HCT116 (cell line): ENCODE measurements around the gene LIMA1. TPM values are rescaled to one million over a fixed set of nuclear protein-coding genes. Genes with fewer than 3 reads are reported as not detected.

Experiments
- ATAC-seq: fragments of 200-7000 bp; cut with Tn5 transposase; 2 replicates; pipeline ENCODE4 v1.9.1; 2020; ENCODE audit warnings: mild to moderate bottlenecking, moderate library complexity
- BruUV-seq: library from RNA; stranded (reverse); fragments of 400-500 nt; replicated peaks from 2 replicates; lab custom pipeline; 2021; lab: Mats Ljungman, UMichigan
- CTCF ChIA-PET: fragments of 300-600 bp; sonication (Branson Sonifier 250); formaldehyde crosslinking; loops from one replicate; lab custom pipeline; 2021; ENCODE audit warnings: antibody characterized with exemption; lab: Charles Lee
- POLR2A ChIA-PET: fragments of 300-600, 350-600 bp; sonication (Branson Sonifier 250); formaldehyde crosslinking; loops from one replicate; lab custom pipeline; 2021; ENCODE audit warnings: antibody characterized with exemption; lab: Charles Lee
- RAD21 ChIA-PET, 2 experiments: fragments of 300-600 bp; sonication (Branson Sonifier 250); formaldehyde crosslinking; loops; one replicate each; lab custom pipeline; 2023; ENCODE audit warnings: low total read pairs in 2 of 2; ENCODE audit not compliant: uncharacterized antibody in 2 of 2, unreplicated experiment in 2 of 2, low non-redundant PET in 1 of 2; lab: Charles Lee
- DNase-seq: peaks from one replicate; pipeline ENCODE4 v3.0.0-alpha.2; 2010; ENCODE audit warnings: low read depth, low spot score
- H2AFZ ChIP-seq: fragments of 200-600 bp; shearing (Covaris generic), sonication (generic); 2 replicates; pipeline ENCODE4 v1.6.1; 2017; ENCODE audit warnings: low read depth, mixed run types, mixed read lengths, antibody characterized with exemption, low read length; ENCODE audit not compliant: poor library complexity, severe bottlenecking
- H3K27ac ChIP-seq: 2 replicates; pipeline ENCODE4 v1.5.1; 2012; ENCODE audit warnings: low read depth, low read length
- H3K27me3 ChIP-seq: fragments of 200-600 bp; sonication (generic); 2 replicates; pipeline ENCODE4 v1.6.1; 2016; ENCODE audit warnings: mixed run types, low read length, mixed read lengths; ENCODE audit not compliant: insufficient read depth
- H3K36me3 ChIP-seq, 2 experiments: fragments of 200-500 bp in 1 of 2; fragments of 200-600 bp in 1 of 2; sonication (Bioruptor generic) in 1 of 2; sonication (generic) in 1 of 2; 2 replicates each; pipeline versions ENCODE4 v1.5.1 to v1.6.1; 2014 to 2016; ENCODE audit warnings: low read length in 2 of 2, inconsistent platforms in 1 of 2, mixed read lengths in 1 of 2, mixed run types in 1 of 2; ENCODE audit not compliant: insufficient read depth in 2 of 2, control insufficient read depth in 1 of 2
- H3K4me1 ChIP-seq, 2 experiments: fragments of 200-600 bp in 1 of 2; sonication (generic) in 1 of 2; 2 replicates each; pipeline versions ENCODE4 v1.5.1 to v1.6.1; 2012 to 2017; ENCODE audit warnings: low read length in 2 of 2, inconsistent platforms in 1 of 2, mild to moderate bottlenecking in 1 of 2, mixed read lengths in 1 of 2, mixed run types in 1 of 2, moderate library complexity in 1 of 2; ENCODE audit not compliant: insufficient read depth in 2 of 2, control insufficient read depth in 1 of 2
- H3K4me2 ChIP-seq: fragments of 200-600 bp; sonication (generic); 2 replicates; pipeline ENCODE4 v1.6.1; 2017; ENCODE audit warnings: mixed run types, low read length, mixed read lengths
- H3K4me3 ChIP-seq, 2 experiments: fragments of 200-600 bp in 1 of 2; sonication (generic) in 1 of 2; replicated peaks in 1 of 2; 2 replicates each; pipeline ENCODE4 v1.5.1; 2011 to 2016; ENCODE audit warnings: low read length in 2 of 2, control low read depth in 1 of 2, low read depth in 1 of 2, mild to moderate bottlenecking in 1 of 2, mixed read lengths in 1 of 2, mixed run types in 1 of 2
- H3K79me2 ChIP-seq: fragments of 200-600 bp; sonication (generic); 2 replicates; pipeline ENCODE4 v1.6.1; 2017; ENCODE audit warnings: mild to moderate bottlenecking, mixed run types, low read length, moderate library complexity, mixed read lengths; ENCODE audit not compliant: insufficient read depth
- H3K9ac ChIP-seq: fragments of 200-600 bp; sonication (generic); 2 replicates; pipeline ENCODE4 v1.6.1; 2016; ENCODE audit warnings: low read length, mixed read lengths
- H3K9me2 ChIP-seq: fragments of 200-600 bp; sonication (generic), shearing (Covaris generic); 2 replicates; pipeline ENCODE4 v1.6.1; 2017; ENCODE audit warnings: mixed run types, mild to moderate bottlenecking, moderate library complexity; ENCODE audit not compliant: insufficient read depth
- H3K9me3 ChIP-seq, 2 experiments: fragments of 200-500 bp in 1 of 2; fragments of 200-600 bp in 1 of 2; sonication (Bioruptor generic) in 1 of 2; sonication (generic) in 1 of 2; 2 replicates each; pipeline ENCODE4 v1.6.1; 2014 to 2017; ENCODE audit warnings: low read length in 2 of 2, mixed read lengths in 2 of 2, inconsistent platforms in 1 of 2, low read depth in 1 of 2, mild to moderate bottlenecking in 1 of 2, mixed run types in 1 of 2, moderate library complexity in 1 of 2; ENCODE audit not compliant: control insufficient read depth in 1 of 2, insufficient read depth in 1 of 2
- H4K20me1 ChIP-seq: fragments of 200-600 bp; sonication (generic), shearing (Covaris generic); 2 replicates; pipeline ENCODE4 v1.6.1; 2017; ENCODE audit warnings: mixed run types, mild to moderate bottlenecking, moderate library complexity; ENCODE audit not compliant: insufficient read depth
- ATF3 ChIP-seq: IDR thresholded peaks from 2 replicates; pipeline ENCODE4 v1.6.1; 2012
- CBX3 ChIP-seq: IDR thresholded peaks from 2 replicates; pipeline ENCODE4 v1.6.1; 2012; ENCODE audit warnings: low read depth
- CEBPB ChIP-seq: IDR thresholded peaks from 2 replicates; pipeline ENCODE4 v1.6.1; 2012; ENCODE audit warnings: low read depth
- EGR1 ChIP-seq: IDR thresholded peaks from 2 replicates; pipeline ENCODE4 v1.6.1; 2012; ENCODE audit warnings: low read depth
- ELF1 ChIP-seq: IDR thresholded peaks from 2 replicates; pipeline ENCODE4 v1.6.1; 2012; ENCODE audit warnings: low read depth, borderline replicate concordance
- EZH2phosphoT487 ChIP-seq: fragments of 200-600 bp; IDR thresholded peaks from 2 replicates; pipeline ENCODE4 v1.6.1; 2018; ENCODE audit warnings: antibody characterized with exemption, borderline replicate concordance
- FOSL1 ChIP-seq: IDR thresholded peaks from 2 replicates; pipeline ENCODE4 v1.6.1; 2012; ENCODE audit warnings: low read depth
- JUND ChIP-seq: IDR thresholded peaks from 2 replicates; pipeline ENCODE4 v1.6.1; 2012
- MAX ChIP-seq: IDR thresholded peaks from 2 replicates; pipeline ENCODE4 v1.6.1; 2012
- POLR2AphosphoS5 ChIP-seq: IDR thresholded peaks from 2 replicates; pipeline ENCODE4 v1.6.1; 2011; ENCODE audit warnings: mild to moderate bottlenecking, low read depth, low read length, moderate library complexity
- REST ChIP-seq: IDR thresholded peaks from 2 replicates; pipeline ENCODE4 v1.6.1; 2012; ENCODE audit warnings: low read depth
- SP1 ChIP-seq: IDR thresholded peaks from 2 replicates; pipeline ENCODE4 v1.6.1; 2012; ENCODE audit warnings: low read depth
- SRF ChIP-seq: IDR thresholded peaks from 2 replicates; pipeline ENCODE4 v1.6.1; 2012; ENCODE audit warnings: low read depth
- TCF7L2 ChIP-seq: IDR thresholded peaks from 2 replicates; pipeline ENCODE4 v1.7.0; 2011; ENCODE audit warnings: borderline replicate concordance, inconsistent platforms; ENCODE audit not compliant: insufficient read depth, insufficient read length; ENCODE audit errors: extremely low read depth
- ZBTB33 ChIP-seq: IDR thresholded peaks from 2 replicates; pipeline ENCODE4 v1.6.1; 2011; ENCODE audit warnings: mild to moderate bottlenecking, low read length, moderate library complexity; ENCODE audit not compliant: insufficient replicate concordance; ENCODE audit errors: extremely low read depth
- ZFX ChIP-seq: fragments of 450-650 bp; IDR thresholded peaks from 2 replicates; pipeline ENCODE4 v1.6.1; 2017
- ZNF274 ChIP-seq: fragments of 200-500 bp; sonication (Bioruptor generic); IDR thresholded peaks from 2 replicates; pipeline ENCODE4 v1.6.1; 2014; ENCODE audit warnings: mild to moderate bottlenecking, low read depth, low read length, inconsistent platforms
- intact Hi-C: fragments of 100-400 bp; cut with micrococcal nuclease; formaldehyde crosslinking; loops from 2 replicates; pipeline ENCODE4 v1.10.0; 2022
- total RNA-seq: library from RNA; stranded (reverse); gene quantifications from one replicate; pipeline ENCODE4 v1.2.1, GENCODE V29; 2021; ENCODE audit not compliant: unreplicated experiment

The LIMA1 gene
- total RNA-seq, 1 experiment from 2014 or later, result 79.6 TPM

GRCh38 chr12:50215033-50215432 lies 68.3 kb downstream of the LIMA1 start:
- intact Hi-C loops, result loop anchor here (5.0 kb wide), 1 partner anchor 87 kb away; no protein-coding TSS in a partner anchor
- Histone ChIP-seq H3K36me3 (peaks cover 0 to 14% of the 10 kb centered on the region in 2 experiments; a peak in 1 of 4 replicates), H3K4me2 (no peak overlapping the region), H3K9me2 (no peaks in the 10 kb centered on the region), H2AFZ (no peak overlapping the region), H3K9me3 (no peaks in the 10 kb centered on the region), H3K27ac (no peak overlapping the region), H3K9ac (no peak overlapping the region), H4K20me1 (no peaks in the 10 kb centered on the region), H3K4me1 (peaks cover 37 to 88% of the 10 kb centered on the region in 2 experiments), H3K79me2 (peaks cover 93% of the 10 kb centered on the region), H3K27me3 (no peaks in the 10 kb centered on the region), H3K4me3 (no peak overlapping the region)
- ATAC-seq (no peak), DNase-seq (no peak)
- POLR2A ChIA-PET, result no interaction called here
- RAD21 ChIA-PET, result no interaction called here
- CTCF ChIA-PET, result no interaction called here
- no TSS peak for BruUV-seq
- TF ChIP-seq POLR2AphosphoS5 (no peak), JUND (no peak), MAX (no peak), TCF7L2 (no peak), CBX3 (no peak), ELF1 (no peak)

GRCh38 chr12:50214018-50214417 lies 69.3 kb downstream of the LIMA1 start:
- no peaks in the 10 kb centered on the region for H3K9me2 ChIP-seq
- no peak overlapping the region for H3K4me3 ChIP-seq
- peaks cover 93% of the 10 kb centered on the region for H3K79me2 ChIP-seq
- H3K27me3 ChIP-seq, result no peaks in the 10 kb centered on the region
- BruUV-seq, result no TSS peak
- ChIA-PET RAD21 (no interaction called here), CTCF (no interaction called here), POLR2A (no interaction called here)
- H3K27ac ChIP-seq, result no peak overlapping the region
- intact Hi-C loops, result no loop called here
- ATAC-seq (no peak), DNase-seq (no peak)
- H3K9me3 ChIP-seq, result no peaks in the 10 kb centered on the region
- no peak overlapping the region for H2AFZ ChIP-seq
- H3K9ac ChIP-seq, result peak overlapping the region; percentile 13; the same call in 1 of the 2 replicates
- H4K20me1 ChIP-seq, result no peaks in the 10 kb centered on the region
- H3K4me1 ChIP-seq, result peaks cover 27 to 88% of the 10 kb centered on the region in 2 experiments
- H3K36me3 ChIP-seq, result peaks cover 0 to 14% of the 10 kb centered on the region in 2 experiments; a peak in 1 of 4 replicates
- H3K4me2 ChIP-seq, result no peak overlapping the region
- TF ChIP-seq SP1, result no peak
- no peak for TF ChIP-seq EGR1
- no peak for TF ChIP-seq ATF3
- TF ChIP-seq FOSL1, result no peak
- no peak for TF ChIP-seq REST
- TF ChIP-seq ZFX, result no peak
- TF ChIP-seq CEBPB, result no peak
- no peak for TF ChIP-seq EZH2phosphoT487
- no peak for TF ChIP-seq ZNF274
- TF ChIP-seq SRF, result no peak
- TF ChIP-seq ZBTB33, result no peak
